HG03575 (cell line): Measurements from ENCODE around the gene PCDHGA2.
"Not testable (repeated sequence)": the region's sequence is repeated elsewhere in the genome, so short reads cannot be mapped to it uniquely, and the experiment has no call there.

ENCODE experiments used
- ATAC-seq: cut with Tn5 transposase; IDR thresholded peaks from one replicate; pipeline ENCODE4 v1.9.1; 2021; ENCODE audit not compliant: unreplicated experiment, insufficient number of reproducible peaks, low FRiP score; ENCODE audit errors: extremely low read depth

Gene PCDHGA2

GRCh38 chr5:141373673-141374317, 35.2 kb downstream of the PCDHGA2 start, which contains the start of gene PCDHGA6:
TSS of gene PCDHGA6 (plus strand) at chr5:141373891. CDS start at chr5:141374084, 193 bp downstream.
- no peak for ATAC-seq

DNA sequence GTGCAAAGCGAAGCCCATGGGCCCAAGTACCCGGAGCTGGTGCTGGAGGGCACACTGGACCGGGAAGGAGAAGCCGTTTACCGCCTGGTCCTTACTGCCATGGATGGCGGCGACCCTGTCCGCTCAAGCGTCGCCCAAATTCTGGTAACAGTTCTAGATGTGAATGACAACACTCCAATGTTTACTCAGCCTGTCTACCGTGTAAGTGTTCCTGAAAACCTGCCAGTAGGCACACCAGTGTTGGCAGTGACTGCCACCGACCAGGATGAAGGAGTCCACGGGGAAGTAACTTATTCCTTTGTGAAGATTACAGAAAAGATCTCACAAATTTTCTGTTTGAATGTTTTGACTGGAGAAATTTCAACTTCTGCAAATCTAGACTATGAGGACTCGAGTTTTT, 36.1 kb downstream of the PCDHGA2 start:
- no peak for ATAC-seq

DNA sequence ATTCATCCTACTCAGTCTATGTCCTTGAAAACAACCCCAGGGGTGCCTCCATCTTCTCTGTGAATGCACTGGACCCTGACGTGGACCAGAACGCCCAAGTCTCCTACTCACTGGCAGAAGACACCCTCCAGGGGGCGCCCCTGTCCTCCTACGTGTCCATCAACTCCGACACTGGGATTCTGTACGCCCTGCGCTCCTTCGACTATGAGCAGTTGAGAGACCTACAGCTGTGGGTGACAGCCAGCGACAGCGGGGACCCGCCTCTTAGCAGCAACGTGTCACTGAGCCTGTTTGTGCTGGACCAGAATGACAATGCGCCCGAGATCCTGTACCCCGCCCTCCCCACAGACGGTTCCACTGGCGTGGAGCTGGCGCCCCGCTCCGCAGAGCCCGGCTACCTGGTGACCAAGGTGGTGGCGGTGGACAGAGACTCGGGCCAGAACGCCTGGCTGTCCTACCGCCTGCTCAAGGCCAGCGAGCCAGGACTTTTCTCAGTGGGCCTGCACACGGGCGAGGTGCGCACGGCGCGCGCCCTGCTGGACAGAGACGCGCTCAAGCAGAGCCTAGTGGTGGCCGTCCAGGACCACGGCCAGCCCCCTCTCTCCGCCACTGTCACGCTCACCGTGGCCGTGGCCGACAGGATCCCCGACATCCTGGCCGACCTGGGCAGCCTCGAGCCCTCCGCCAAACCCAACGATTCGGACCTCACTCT, 37.0 kb downstream of the PCDHGA2 start:
- ATAC-seq, result not testable (repeated sequence)

DNA sequence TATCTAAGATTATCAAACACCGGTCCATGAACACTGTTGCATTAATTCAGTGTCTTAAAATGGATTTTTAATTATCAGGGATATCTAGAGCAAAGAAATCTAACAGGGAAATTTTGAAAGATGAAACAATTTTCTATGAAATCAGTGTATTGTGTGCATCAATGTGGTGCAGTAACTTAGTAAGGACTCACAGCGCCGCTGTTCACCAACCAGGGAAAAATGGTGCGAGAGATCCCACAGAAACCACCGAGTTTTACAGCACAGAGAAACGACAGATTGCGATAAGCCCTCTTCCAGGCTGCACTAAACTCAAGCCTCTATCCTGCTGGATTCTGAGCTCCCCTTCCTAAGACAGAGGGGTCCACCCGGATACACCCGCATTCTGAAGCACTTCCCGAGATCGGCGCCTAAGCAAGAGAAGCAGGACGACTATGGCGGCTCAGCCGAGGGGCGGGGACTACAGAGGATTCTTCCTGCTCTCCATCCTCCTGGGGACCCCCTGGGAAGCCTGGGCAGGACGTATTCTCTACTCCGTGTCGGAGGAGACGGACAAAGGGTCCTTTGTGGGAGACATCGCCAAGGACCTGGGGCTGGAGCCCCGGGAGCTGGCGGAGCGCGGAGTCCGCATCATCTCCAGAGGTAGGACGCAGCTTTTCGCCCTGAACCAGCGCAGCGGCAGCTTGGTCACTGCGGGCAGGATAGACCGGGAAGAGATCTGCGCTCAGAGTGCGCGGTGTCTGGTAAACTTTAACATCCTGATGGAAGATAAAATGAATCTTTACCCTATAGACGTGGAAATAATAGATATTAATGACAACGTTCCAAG, 44.1 kb downstream of the PCDHGA2 start, which contains the start of gene PCDHGA7:
TSS of gene PCDHGA7 (plus strand) at position 274 of the 826 bp plus-strand sequence. CDS start at position 432, 158 bp downstream.
- no peak for ATAC-seq

- ATAC-seq, result no peak
These were observed 44.8 kb downstream of the PCDHGA2 start for GRCh38 chr5:141383345-141383744.

GRCh38 chr5:141384471-141385267, 46.1 kb downstream of the PCDHGA2 start:
- ATAC-seq, result no peak

DNA sequence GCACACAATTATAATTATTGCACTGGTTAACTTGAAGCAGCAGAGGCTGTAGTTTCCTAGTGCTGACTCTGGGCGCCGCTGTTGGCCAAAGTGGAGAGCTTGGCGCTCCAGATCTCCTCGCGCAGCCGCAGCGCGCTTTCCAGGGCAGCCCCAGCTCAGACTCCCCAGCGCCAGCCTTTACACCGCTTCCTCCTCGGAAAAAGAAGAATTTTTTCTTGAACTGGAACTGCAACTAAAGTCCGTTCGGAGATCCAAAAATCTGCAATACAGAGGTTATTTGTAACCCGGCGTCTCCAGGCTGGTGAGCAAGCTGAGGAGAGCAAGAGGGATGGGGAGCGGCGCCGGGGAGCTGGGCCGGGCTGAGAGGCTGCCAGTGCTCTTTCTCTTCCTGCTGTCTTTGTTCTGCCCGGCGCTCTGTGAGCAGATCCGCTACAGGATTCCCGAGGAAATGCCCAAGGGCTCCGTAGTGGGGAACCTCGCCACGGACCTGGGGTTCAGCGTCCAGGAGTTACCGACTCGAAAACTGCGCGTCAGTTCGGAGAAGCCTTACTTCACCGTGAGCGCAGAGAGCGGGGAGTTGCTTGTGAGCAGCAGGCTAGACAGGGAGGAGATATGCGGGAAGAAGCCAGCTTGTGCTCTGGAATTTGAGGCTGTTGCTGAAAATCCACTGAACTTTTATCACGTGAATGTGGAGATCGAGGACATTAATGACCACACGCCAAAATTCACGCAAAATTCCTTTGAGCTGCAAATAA, 49.2 kb downstream of the PCDHGA2 start, which contains the start of gene PCDHGB4:
TSS of gene PCDHGB4 (plus strand) at position 142 of the 755 bp plus-strand sequence. CDS start at position 329, 187 bp downstream.
- ATAC-seq, result not testable (repeated sequence)

DNA sequence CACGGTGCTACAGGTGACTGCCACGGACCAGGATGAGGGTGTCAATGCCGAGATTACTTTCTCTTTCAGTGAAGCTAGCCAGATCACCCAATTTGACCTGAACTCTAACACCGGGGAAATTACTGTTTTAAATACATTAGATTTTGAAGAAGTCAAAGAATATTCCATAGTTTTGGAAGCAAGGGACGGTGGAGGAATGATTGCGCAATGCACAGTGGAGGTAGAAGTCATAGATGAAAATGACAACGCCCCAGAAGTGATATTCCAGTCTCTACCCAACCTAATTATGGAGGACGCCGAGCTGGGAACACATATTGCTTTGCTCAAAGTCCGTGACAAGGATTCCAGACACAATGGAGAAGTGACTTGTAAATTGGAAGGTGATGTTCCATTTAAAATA, 50.1 kb downstream of the PCDHGA2 start:
- ATAC-seq, result no peak

DNA sequence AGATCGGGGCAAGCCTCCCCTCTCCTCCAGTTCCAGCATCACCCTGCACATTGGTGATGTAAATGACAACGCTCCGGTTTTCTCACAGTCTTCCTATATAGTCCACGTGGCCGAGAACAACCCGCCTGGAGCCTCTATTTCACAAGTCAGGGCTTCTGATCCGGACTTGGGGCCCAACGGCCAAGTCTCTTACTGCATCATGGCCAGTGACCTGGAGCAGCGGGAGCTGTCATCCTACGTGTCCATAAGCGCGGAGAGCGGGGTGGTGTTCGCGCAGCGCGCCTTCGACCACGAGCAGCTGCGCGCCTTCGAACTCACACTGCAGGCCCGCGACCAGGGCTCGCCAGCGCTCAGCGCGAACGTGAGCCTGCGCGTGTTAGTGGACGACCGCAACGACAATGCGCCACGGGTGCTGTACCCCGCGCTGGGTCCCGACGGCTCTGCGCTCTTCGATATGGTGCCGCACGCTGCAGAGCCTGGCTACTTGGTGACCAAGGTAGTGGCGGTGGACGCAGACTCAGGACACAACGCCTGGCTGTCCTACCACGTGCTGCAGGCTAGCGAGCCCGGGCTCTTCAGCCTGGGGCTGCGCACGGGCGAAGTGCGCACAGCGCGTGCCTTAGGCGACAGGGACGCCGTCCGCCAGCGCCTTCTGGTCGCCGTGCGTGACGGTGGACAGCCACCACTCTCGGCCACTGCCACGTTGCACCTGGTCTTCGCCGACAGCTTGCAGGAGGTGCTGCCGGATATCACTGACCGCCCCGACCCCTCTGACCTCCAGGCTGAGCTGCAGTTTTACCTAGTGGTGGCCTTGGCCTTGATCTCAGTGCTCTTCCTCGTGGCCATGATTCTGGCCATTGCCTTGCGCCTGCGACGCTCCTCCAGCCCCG, 50.8 kb downstream of the PCDHGA2 start:
- no peak for ATAC-seq

- no peak for ATAC-seq
These were observed 54.1 kb downstream of the PCDHGA2 start, which contains the start of gene PCDHGA8 for GRCh38 chr5:141392429-141393198. TSS of gene PCDHGA8 (plus strand) at chr5:141392633. CDS start at chr5:141392814, 181 bp downstream.
